ENCODE data around the gene PAPOLB.

PAPOLB gene

GRCh38 chr7:4824120-4824775, 37.6 kb downstream of the PAPOLB start:
- no peak for DNase-seq (ENCODE audit: low read depth in 2 of 2)

- DNase-seq (ENCODE audit: low read depth in 2 of 2), result no peak
These were observed 38.2 kb downstream of the PAPOLB start for GRCh38 chr7:4823441-4824119.

- no peak for DNase-seq (ENCODE audit: low read depth in 2 of 2)
These were observed 39.2 kb downstream of the PAPOLB start for GRCh38 chr7:4822677-4823076.

- DNase-seq (ENCODE audit: low read depth in 2 of 2), result no peak
These were observed 40.8 kb downstream of the PAPOLB start for GRCh38 chr7:4820967-4821471.

GRCh38 chr7:4820405-4820966, 41.3 kb downstream of the PAPOLB start:
- no peak for DNase-seq (ENCODE audit: low read depth in 2 of 2)

- DNase-seq (ENCODE audit: low read depth in 2 of 2), result no peak
These were observed 42.0 kb downstream of the PAPOLB start for GRCh38 chr7:4819560-4820404.

GRCh38 chr7:4818000-4818794, 43.6 kb downstream of the PAPOLB start:
- DNase-seq (ENCODE audit: low read depth in 2 of 2), result no peak

- DNase-seq (ENCODE audit: low read depth in 2 of 2), result no peak
These were observed 44.5 kb downstream of the PAPOLB start for GRCh38 chr7:4817178-4817901.

GRCh38 chr7:4816419-4817080, 45.3 kb downstream of the PAPOLB start:
- DNase-seq (ENCODE audit: low read depth in 2 of 2), result no peak

- no peak for DNase-seq (ENCODE audit: low read depth in 2 of 2)
These were observed 46.0 kb downstream of the PAPOLB start for GRCh38 chr7:4815609-4816418.

GRCh38 chr7:4815121-4815520, 46.7 kb downstream of the PAPOLB start:
- no peak for DNase-seq (ENCODE audit: low read depth in 2 of 2)

- no peak for DNase-seq (ENCODE audit: low read depth in 2 of 2)
These were observed 47.4 kb downstream of the PAPOLB start for GRCh38 chr7:4814433-4814832.

- no peak for DNase-seq (ENCODE audit: low read depth in 2 of 2)
These were observed 52.2 kb downstream of the PAPOLB start for GRCh38 chr7:4809666-4810065.

GRCh38 chr7:4809091-4809591, 52.7 kb downstream of the PAPOLB start:
- DNase-seq (ENCODE audit: low read depth in 2 of 2), result no peak

- no peak for DNase-seq (ENCODE audit: low read depth in 2 of 2)
These were observed 53.3 kb downstream of the PAPOLB start for GRCh38 chr7:4808565-4808964.

GRCh38 chr7:4808026-4808425, 53.8 kb downstream of the PAPOLB start:
- no peak for DNase-seq (ENCODE audit: low read depth in 2 of 2)

Data from fibroblast of skin of left biceps (primary cell).